ENCODE results near the gene FREM1. TPM values are rescaled to one million over a fixed set of nuclear protein-coding genes. Genes with fewer than 3 reads are reported as not detected.

FREM1 gene
- total and polyA plus RNA-seq, 2 experiments from 2014 or later: 0.78 to 3.1 TPM

- H3K4me1 Mint-ChIP-seq: peaks cover 11% of the 10 kb centered on the region; the same call in 2 of the 3 replicates
- peaks cover 2% of the 10 kb centered on the region for H3K27me3 Mint-ChIP-seq (ENCODE audit: insufficient read depth, low read depth, poor library complexity)
- Histone ChIP-seq H4K20me1 (replicated peaks; ENCODE audit: insufficient read depth) (no peaks in the 10 kb centered on the region), H3K9me2 (ENCODE audit: insufficient read depth) (no peaks in the 10 kb centered on the region), H3K36me3 (ENCODE audit: insufficient read depth) (no peaks in the 10 kb centered on the region), H2AFZ (no peak overlapping the region), H3K79me2 (replicated peaks; ENCODE audit: insufficient read depth) (no peaks in the 10 kb centered on the region), H3K4me1 (ENCODE audit: insufficient read depth) (peaks cover 33% of the 10 kb centered on the region), H3K27me3 (ENCODE audit: insufficient read depth) (no peaks in the 10 kb centered on the region), H3K27ac (ENCODE audit: low read depth) (peak overlapping the region; percentile 80), H3F3A (replicated peaks; ENCODE audit: low read depth) (no peaks in the 10 kb centered on the region), H3K4me3 (no peak overlapping the region), H3K4me2 (peak overlapping the region; percentile 28; the same call in 1 of the 2 replicates)
- TF ChIP-seq ZNF462 (CRISPR knock-in tag; IDR thresholded peaks at IDR 0.05) (no peak), POLR2AphosphoS5 (IDR thresholded peaks at IDR 0.05; ENCODE audit: low read depth) (no peak), NANOG (IDR thresholded peaks at IDR 0.05; ENCODE audit: borderline replicate concordance) (no peak)
- H3K4me3 Mint-ChIP-seq: no peak overlapping the region
- no peak overlapping the region for H3K27ac Mint-ChIP-seq
- DNase-seq (ENCODE audit: low spot score) (peak; percentile 44), ATAC-seq (peak; percentile 58)
- no peaks in the 10 kb centered on the region for H3K36me3 Mint-ChIP-seq (ENCODE audit: low read depth)
- no peaks in the 10 kb centered on the region for H3K9me3 Mint-ChIP-seq
Measured at GRCh38 chr9:14939378-14939777, 29.1 kb upstream of the FREM1 start.

- Mint-ChIP-seq H3K4me3 (no peak overlapping the region), H3K9me3 (no peaks in the 10 kb centered on the region), H3K4me1 (peaks cover 11% of the 10 kb centered on the region; the same call in 2 of the 3 replicates), H3K27me3 (ENCODE audit: insufficient read depth, low read depth, poor library complexity) (no peaks in the 10 kb centered on the region), H3K36me3 (ENCODE audit: low read depth) (no peaks in the 10 kb centered on the region), H3K27ac (no peak overlapping the region)
- Histone ChIP-seq H3K27ac (ENCODE audit: low read depth) (no peak overlapping the region), H3K4me2 (no peak overlapping the region), H3F3A (replicated peaks; ENCODE audit: low read depth) (no peaks in the 10 kb centered on the region), H3K9me2 (ENCODE audit: insufficient read depth) (no peaks in the 10 kb centered on the region), H3K4me1 (ENCODE audit: insufficient read depth) (peaks cover 33% of the 10 kb centered on the region), H3K4me3 (no peak overlapping the region), H3K27me3 (ENCODE audit: insufficient read depth) (no peaks in the 10 kb centered on the region), H3K79me2 (replicated peaks; ENCODE audit: insufficient read depth) (no peaks in the 10 kb centered on the region), H3K36me3 (ENCODE audit: insufficient read depth) (no peaks in the 10 kb centered on the region), H2AFZ (no peak overlapping the region), H4K20me1 (replicated peaks; ENCODE audit: insufficient read depth) (no peaks in the 10 kb centered on the region)
- ATAC-seq (no peak), DNase-seq (ENCODE audit: low spot score) (no peak)
- TF ChIP-seq EZH2phosphoT487 (IDR thresholded peaks at IDR 0.05; ENCODE audit: unreplicated experiment) (no peak), ZNF331 (CRISPR knock-in tag; IDR thresholded peaks at IDR 0.05; ENCODE audit: low read depth) (no peak), ZNF462 (CRISPR knock-in tag; IDR thresholded peaks at IDR 0.05) (no peak), NANOG (IDR thresholded peaks at IDR 0.05; ENCODE audit: borderline replicate concordance) (no peak), JUNB (IDR thresholded peaks at IDR 0.05; ENCODE audit: unreplicated experiment) (no peak), POLR2AphosphoS5 (IDR thresholded peaks at IDR 0.05; ENCODE audit: low read depth) (no peak)
Measured at GRCh38 chr9:14937216-14937615, 27.0 kb upstream of the FREM1 start.
